ENCODE measurements around the gene ADRA1B.

ADRA1B gene

DNA sequence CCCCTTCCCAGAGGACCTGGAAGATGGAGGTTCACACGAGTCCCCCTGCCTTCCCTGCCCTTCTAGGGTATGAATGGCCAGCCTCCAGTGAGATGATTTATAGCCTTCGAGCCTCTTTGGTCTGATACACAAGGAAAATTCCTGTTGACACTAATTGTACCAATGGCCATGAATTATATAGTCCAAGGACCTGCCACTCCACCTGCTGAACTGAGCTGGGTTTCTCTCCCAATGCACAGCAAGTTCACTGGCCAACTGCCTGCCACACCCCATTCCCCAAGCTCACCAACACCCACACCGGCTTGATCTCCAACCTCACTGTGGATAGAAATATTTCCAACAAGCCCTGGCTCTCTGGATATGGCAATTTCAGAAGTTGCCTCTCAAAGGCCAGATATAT is 9.3 kb upstream of the ADRA1B start:
- DNase-seq, result no peak
- Mint-ChIP-seq H3K9me3 (no peaks in the 10 kb centered on the region), H3K4me3 (no peak overlapping the region)

DNA sequence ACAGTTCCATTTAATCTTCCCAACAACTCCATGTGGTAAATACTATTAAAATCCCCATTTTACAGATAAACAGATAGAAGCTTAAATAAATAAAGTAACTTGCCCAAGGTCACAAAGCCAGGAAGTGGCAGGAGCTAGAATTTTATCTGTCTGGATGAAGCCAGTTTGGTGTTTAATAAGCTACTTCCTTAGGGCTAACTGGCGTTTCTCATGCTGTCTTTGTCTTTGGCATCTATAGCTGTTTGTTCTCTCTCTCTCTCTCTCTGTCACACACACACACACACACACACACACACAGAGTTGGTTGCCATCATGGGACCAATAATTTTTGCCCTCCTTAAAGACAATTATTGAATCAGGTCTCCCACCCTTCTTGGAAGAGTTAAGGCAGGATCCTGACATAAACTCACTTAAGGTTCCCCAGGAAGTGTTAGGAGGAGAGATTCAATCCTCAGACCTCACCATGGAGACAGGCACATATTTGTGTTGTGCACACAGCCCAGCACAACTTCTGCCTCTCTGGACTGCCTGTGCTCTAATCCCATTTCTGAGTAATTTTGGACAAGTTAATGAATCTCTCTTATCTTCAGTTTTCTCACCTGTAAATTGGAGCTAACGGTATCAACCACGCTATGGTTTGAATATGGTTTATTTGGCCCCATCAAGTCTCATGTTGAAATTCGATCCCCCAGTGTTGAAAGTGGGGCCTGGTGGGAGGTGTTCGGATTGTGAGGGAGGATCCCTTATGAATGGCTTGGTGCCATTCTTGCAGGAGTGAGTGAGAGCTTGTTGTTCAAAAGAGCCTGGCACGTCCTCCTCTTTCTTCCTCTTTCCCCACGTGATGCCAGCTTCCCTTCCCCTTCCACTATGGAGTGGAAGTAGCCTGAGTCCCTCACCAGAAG is 8.3 kb upstream of the ADRA1B start:
- DNase-seq (no peak), ATAC-seq (replicated peaks) (no peak)
- Mint-ChIP-seq H3K4me1 (ENCODE audit: low read depth in 2 of 2) (no peaks in the 10 kb centered on the region), H3K27me3 (peaks cover 44 to 74% of the 10 kb centered on the region in 2 donors), H3K4me3 (no peak overlapping the region), H3K27ac (no peak overlapping the region), H3K36me3 (ENCODE audit: insufficient read depth) (no peaks in the 10 kb centered on the region), H3K9me3 (no peaks in the 10 kb centered on the region)

More for the DNA sequence above, 9.3 kb upstream of the ADRA1B start:
- Mint-ChIP-seq H3K27me3 (peaks cover 39 to 74% of the 10 kb centered on the region in 2 donors), H3K27ac (no peak overlapping the region), H3K4me1 (ENCODE audit: low read depth in 2 of 2) (no peaks in the 10 kb centered on the region), H3K36me3 (ENCODE audit: insufficient read depth) (no peaks in the 10 kb centered on the region)
- ATAC-seq (replicated peaks), result no peak

GRCh38 chr5:159908591-159908940 is 7.7 kb upstream of the ADRA1B start:
- no peak overlapping the region for H3K4me3 Mint-ChIP-seq
- no peak overlapping the region for H3K27ac Mint-ChIP-seq
- H3K27me3 Mint-ChIP-seq, result peaks cover 50 to 74% of the 10 kb centered on the region in 2 donors
- no peaks in the 10 kb centered on the region for H3K4me1 Mint-ChIP-seq (ENCODE audit: low read depth in 2 of 2)
- ATAC-seq (replicated peaks) (no peak), DNase-seq (no peak)
- H3K9me3 Mint-ChIP-seq, result no peaks in the 10 kb centered on the region
- no peaks in the 10 kb centered on the region for H3K36me3 Mint-ChIP-seq (ENCODE audit: insufficient read depth)

DNA sequence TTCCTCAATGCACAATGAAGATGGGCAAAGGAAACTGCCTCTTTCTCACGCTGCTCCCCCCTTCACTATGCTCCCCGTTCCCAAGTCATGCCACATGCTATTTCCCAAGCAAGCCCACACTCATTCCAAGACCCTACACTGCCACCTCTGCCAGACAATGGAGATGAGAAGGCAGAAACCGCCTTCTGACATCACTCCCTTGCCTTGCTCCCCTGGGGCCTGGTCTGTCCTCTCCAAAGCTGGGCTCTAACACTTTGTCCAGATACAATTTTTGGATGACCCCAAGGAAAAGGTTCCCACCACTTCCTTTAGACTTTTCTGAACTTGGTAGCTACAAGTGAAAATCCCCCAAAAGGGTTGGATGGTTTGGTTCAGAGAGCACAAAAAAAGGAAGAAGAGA is 7.2 kb upstream of the ADRA1B start:
- no peak overlapping the region for H3K27ac Mint-ChIP-seq
- no peaks in the 10 kb centered on the region for H3K9me3 Mint-ChIP-seq
- H3K36me3 Mint-ChIP-seq (ENCODE audit: insufficient read depth), result no peaks in the 10 kb centered on the region
- no peak for DNase-seq
- ATAC-seq (replicated peaks), result no peak
- no peaks in the 10 kb centered on the region for H3K4me1 Mint-ChIP-seq (ENCODE audit: low read depth in 2 of 2)
- peaks cover 55 to 79% of the 10 kb centered on the region in 2 donors for H3K27me3 Mint-ChIP-seq
- H3K4me3 Mint-ChIP-seq, result no peak overlapping the region

- Mint-ChIP-seq H3K27ac (no peak overlapping the region), H3K4me1 (ENCODE audit: low read depth in 2 of 2) (no peaks in the 10 kb centered on the region), H3K4me3 (no peak overlapping the region), H3K27me3 (peaks cover 64 to 87% of the 10 kb centered on the region in 2 donors), H3K9me3 (no peaks in the 10 kb centered on the region), H3K36me3 (ENCODE audit: insufficient read depth) (no peaks in the 10 kb centered on the region)
- DNase-seq (no peak), ATAC-seq (replicated peaks) (no peak)
These were observed 6.0 kb upstream of the ADRA1B start for GRCh38 chr5:159910207-159910842.

DNA sequence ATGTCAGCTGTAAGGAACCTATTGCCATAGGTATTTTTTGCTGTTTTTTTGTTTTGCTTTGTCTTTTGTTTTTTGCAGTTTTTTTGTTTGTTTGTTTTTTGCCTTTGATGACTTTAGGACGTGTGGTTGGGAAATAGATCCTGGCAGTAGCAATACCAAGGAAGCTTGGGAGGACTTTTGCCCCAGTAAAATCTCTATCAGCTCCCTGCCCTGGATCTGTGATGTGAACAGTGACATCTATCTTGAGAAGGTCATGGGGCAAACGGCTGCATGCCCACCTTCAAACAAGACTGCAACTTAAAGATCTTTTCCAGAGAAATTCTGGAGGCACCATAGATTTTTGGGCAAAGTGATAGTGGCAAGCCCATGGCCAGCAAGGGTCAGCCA is 5.4 kb upstream of the ADRA1B start:
- DNase-seq (no peak), ATAC-seq (replicated peaks) (no peak)
- no peak overlapping the region for H3K27ac Mint-ChIP-seq
- H3K9me3 Mint-ChIP-seq, result no peaks in the 10 kb centered on the region
- H3K36me3 Mint-ChIP-seq (ENCODE audit: insufficient read depth), result no peaks in the 10 kb centered on the region
- peaks cover 70 to 87% of the 10 kb centered on the region in 2 donors for H3K27me3 Mint-ChIP-seq
- peaks cover 0 to 2% of the 10 kb centered on the region in 2 donors for H3K4me1 Mint-ChIP-seq (ENCODE audit: low read depth in 2 of 2)
- no peak overlapping the region for H3K4me3 Mint-ChIP-seq

- Mint-ChIP-seq H3K36me3 (ENCODE audit: insufficient read depth) (no peaks in the 10 kb centered on the region), H3K4me1 (ENCODE audit: low read depth in 2 of 2) (peaks cover 0 to 2% of the 10 kb centered on the region in 2 donors), H3K9me3 (no peaks in the 10 kb centered on the region), H3K27ac (no peak overlapping the region), H3K4me3 (no peak overlapping the region), H3K27me3 (peaks cover 71 to 89% of the 10 kb centered on the region in 2 donors)
- ATAC-seq (replicated peaks) (no peak), DNase-seq (no peak)
These were observed 4.9 kb upstream of the ADRA1B start for GRCh38 chr5:159911349-159911748.

GRCh38 chr5:159912033-159912800 is 4.1 kb upstream of the ADRA1B start:
- Mint-ChIP-seq H3K9me3 (no peaks in the 10 kb centered on the region), H3K36me3 (ENCODE audit: insufficient read depth) (no peaks in the 10 kb centered on the region), H3K4me1 (ENCODE audit: low read depth in 2 of 2) (peaks cover 5 to 6% of the 10 kb centered on the region in 2 donors), H3K27me3 (peaks cover 70 to 82% of the 10 kb centered on the region in 2 donors), H3K4me3 (no peak overlapping the region), H3K27ac (no peak overlapping the region)
- DNase-seq (no peak), ATAC-seq (replicated peaks) (no peak)

GRCh38 chr5:159913048-159913447 is 3.2 kb upstream of the ADRA1B start:
- DNase-seq, result no peak
- Mint-ChIP-seq H3K4me3 (no peak overlapping the region), H3K36me3 (ENCODE audit: insufficient read depth) (no peaks in the 10 kb centered on the region), H3K27me3 (peaks cover 72 to 79% of the 10 kb centered on the region in 2 donors), H3K4me1 (ENCODE audit: low read depth in 2 of 2) (peaks cover 6 to 8% of the 10 kb centered on the region in 2 donors), H3K9me3 (no peaks in the 10 kb centered on the region), H3K27ac (no peak overlapping the region)
- no peak for ATAC-seq (replicated peaks)

- H3K27me3 Mint-ChIP-seq, result peaks cover 68 to 74% of the 10 kb centered on the region in 2 donors
- no peak overlapping the region for H3K27ac Mint-ChIP-seq
- DNase-seq (no peak), ATAC-seq (replicated peaks) (no peak)
- H3K9me3 Mint-ChIP-seq, result no peaks in the 10 kb centered on the region
- H3K4me3 Mint-ChIP-seq, result no peak overlapping the region
- H3K36me3 Mint-ChIP-seq (ENCODE audit: insufficient read depth), result no peaks in the 10 kb centered on the region
- peaks cover 6 to 8% of the 10 kb centered on the region in 2 donors for H3K4me1 Mint-ChIP-seq (ENCODE audit: low read depth in 2 of 2)
These were observed 2.8 kb upstream of the ADRA1B start for GRCh38 chr5:159913501-159913900.

DNA sequence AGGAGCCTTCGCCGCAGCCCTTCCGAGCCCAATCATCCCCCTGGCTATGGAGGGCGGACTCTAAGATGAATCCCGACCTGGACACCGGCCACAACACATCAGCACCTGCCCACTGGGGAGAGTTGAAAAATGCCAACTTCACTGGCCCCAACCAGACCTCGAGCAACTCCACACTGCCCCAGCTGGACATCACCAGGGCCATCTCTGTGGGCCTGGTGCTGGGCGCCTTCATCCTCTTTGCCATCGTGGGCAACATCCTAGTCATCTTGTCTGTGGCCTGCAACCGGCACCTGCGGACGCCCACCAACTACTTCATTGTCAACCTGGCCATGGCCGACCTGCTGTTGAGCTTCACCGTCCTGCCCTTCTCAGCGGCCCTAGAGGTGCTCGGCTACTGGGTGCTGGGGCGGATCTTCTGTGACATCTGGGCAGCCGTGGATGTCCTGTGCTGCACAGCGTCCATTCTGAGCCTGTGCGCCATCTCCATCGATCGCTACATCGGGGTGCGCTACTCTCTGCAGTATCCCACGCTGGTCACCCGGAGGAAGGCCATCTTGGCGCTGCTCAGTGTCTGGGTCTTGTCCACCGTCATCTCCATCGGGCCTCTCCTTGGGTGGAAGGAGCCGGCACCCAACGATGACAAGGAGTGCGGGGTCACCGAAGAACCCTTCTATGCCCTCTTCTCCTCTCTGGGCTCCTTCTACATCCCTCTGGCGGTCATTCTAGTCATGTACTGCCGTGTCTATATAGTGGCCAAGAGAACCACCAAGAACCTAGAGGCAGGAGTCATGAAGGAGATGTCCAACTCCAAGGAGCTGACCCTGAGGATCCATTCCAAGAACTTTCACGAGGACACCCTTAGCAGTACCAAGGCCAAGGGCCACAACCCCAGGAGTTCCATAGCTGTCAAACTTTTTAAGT is 819 bp downstream of the ADRA1B start:
- H3K4me1 Mint-ChIP-seq (ENCODE audit: low read depth in 2 of 2), result peaks cover 6 to 8% of the 10 kb centered on the region in 2 donors
- ATAC-seq (replicated peaks) (no peak), DNase-seq (no peak)
- no peaks in the 10 kb centered on the region for H3K36me3 Mint-ChIP-seq (ENCODE audit: insufficient read depth)
- H3K27me3 Mint-ChIP-seq, result peaks cover 40 to 53% of the 10 kb centered on the region in 2 donors
- H3K9me3 Mint-ChIP-seq, result no peaks in the 10 kb centered on the region
- peak overlapping the region; percentile 27 to 71 for H3K4me3 Mint-ChIP-seq
- H3K27ac Mint-ChIP-seq, result no peak overlapping the region

- H3K4me3 Mint-ChIP-seq, result no peak overlapping the region
- H3K4me1 Mint-ChIP-seq (ENCODE audit: low read depth in 2 of 2), result peaks cover 6 to 8% of the 10 kb centered on the region in 2 donors
- H3K27me3 Mint-ChIP-seq, result peaks cover 32 to 48% of the 10 kb centered on the region in 2 donors
These were observed 1.7 kb downstream of the ADRA1B start for GRCh38 chr5:159917994-159918393.

DNA sequence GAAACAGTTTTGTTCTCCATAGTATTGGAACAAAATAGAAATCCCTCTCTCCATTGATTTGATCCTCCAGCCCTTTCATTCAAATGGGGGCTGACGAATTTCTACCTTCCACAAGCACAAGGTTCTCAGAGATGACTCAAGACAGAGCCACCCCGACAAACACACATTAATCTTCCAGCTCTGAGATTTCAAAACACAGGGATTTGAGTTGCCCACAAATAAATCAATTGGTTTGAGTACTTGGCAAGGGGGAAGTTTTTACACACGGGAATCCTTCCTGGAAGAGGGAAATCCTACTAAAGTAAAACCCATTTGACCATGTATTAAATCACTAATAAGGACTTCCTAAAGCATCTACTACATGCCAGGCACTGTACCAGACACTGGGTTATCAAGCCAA is 5.4 kb downstream of the ADRA1B start:
- H3K27me3 Mint-ChIP-seq, result peaks cover 0 to 20% of the 10 kb centered on the region in 2 donors
- H3K36me3 Mint-ChIP-seq (ENCODE audit: insufficient read depth), result no peaks in the 10 kb centered on the region
- ATAC-seq (replicated peaks), result no peak
- H3K27ac Mint-ChIP-seq, result no peak overlapping the region
- no peaks in the 10 kb centered on the region for H3K9me3 Mint-ChIP-seq
- peaks cover 6 to 8% of the 10 kb centered on the region in 2 donors for H3K4me1 Mint-ChIP-seq (ENCODE audit: low read depth in 2 of 2)
- no peak for DNase-seq
- no peak overlapping the region for H3K4me3 Mint-ChIP-seq

More at GRCh38 chr5:159917994-159918393, 1.7 kb downstream of the ADRA1B start:
- DNase-seq, result no peak
- H3K9me3 Mint-ChIP-seq, result no peaks in the 10 kb centered on the region
- ATAC-seq (replicated peaks), result no peak
- no peak overlapping the region for H3K27ac Mint-ChIP-seq
- H3K36me3 Mint-ChIP-seq (ENCODE audit: insufficient read depth), result no peaks in the 10 kb centered on the region

Measured in effector memory CD8-positive, alpha-beta T cell (primary cell).